Colonic mucosa (tissue), 4 donors: ENCODE measurements around the gene TJP2. TPM values are rescaled to one million over a fixed set of nuclear protein-coding genes. Genes with fewer than 3 reads are reported as not detected.

ENCODE experiments used
- DNase-seq: peaks from one replicate; pipeline ENCODE4 v3.0.0-alpha.2; 2020
- H3K27ac ChIP-seq: fragments of 200-600 bp; one replicate; pipeline ENCODE4 v1.8.0; 2021
- H3K27me3 ChIP-seq: fragments of 200-600 bp; one replicate; pipeline ENCODE4 v1.8.0; 2021
- H3K36me3 ChIP-seq: fragments of 200-600 bp; one replicate; pipeline ENCODE4 v1.8.0; 2021
- H3K4me1 ChIP-seq: fragments of 200-600 bp; one replicate; pipeline ENCODE4 v1.8.0; 2021; ENCODE audit warnings: mild to moderate bottlenecking
- H3K4me3 ChIP-seq: fragments of 200-600 bp; one replicate; pipeline ENCODE4 v1.8.0; 2021
- H3K9ac ChIP-seq, 2 donors: one replicate each; pipeline ENCODE4 v1.7.0; 2013; ENCODE audit warnings: control low read depth in 2 of 2, low read depth in 2 of 2, low read length in 2 of 2
- H3K9me3 ChIP-seq: fragments of 200-600 bp; one replicate; pipeline ENCODE4 v1.8.0; 2021
- CTCF ChIP-seq: fragments of 200-600 bp; IDR thresholded peaks from one replicate; pipeline ENCODE4 v1.8.0; 2022; ENCODE audit warnings: antibody characterized with exemption, mild to moderate bottlenecking
- intact Hi-C: fragments of 100-400 bp; cut with DNase I; formaldehyde crosslinking; loops from one replicate; pipeline ENCODE4 v1.14.1; 2022
- total RNA-seq, 2 donors: library from RNA; stranded (reverse); fragmentation: NEBNext Ultra II Directional in 1 of 2; extraction: Animal tissue kit (Norgen Biotek cat#: 25700) in 1 of 2; gene quantifications; one replicate each; pipeline ENCODE4 v1.2.1, GENCODE V29; 2021
- donor health status: healthy.
- donor health status: DM: no; HTN: no; CAD: no.
- donor health status: DM: no; HTN: no; CAD: no.

TJP2 gene
- total RNA-seq, 2 donors from 2014 or later = 133 to 174 TPM

- TF ChIP-seq CTCF = no peak
- no peaks in the 10 kb centered on the region for H3K9me3 ChIP-seq
- H3K36me3 ChIP-seq = no peaks in the 10 kb centered on the region
- H3K27ac ChIP-seq = no peak overlapping the region
- DNase-seq = no peak
- H3K9ac ChIP-seq = no peak overlapping the region
- H3K27me3 ChIP-seq = no peaks in the 10 kb centered on the region
- no peaks in the 10 kb centered on the region for H3K4me1 ChIP-seq
- intact Hi-C loops = no loop called here
- no peak overlapping the region for H3K4me3 ChIP-seq
These were observed 102.7 kb downstream of the TJP2 start for GRCh38 chr9:69276775-69277174.

- DNase-seq = no peak
- intact Hi-C loops = no loop called here
- Histone ChIP-seq H3K27me3 (no peaks in the 10 kb centered on the region), H3K9ac (no peak overlapping the region), H3K9me3 (no peaks in the 10 kb centered on the region), H3K4me1 (no peaks in the 10 kb centered on the region), H3K36me3 (no peaks in the 10 kb centered on the region), H3K4me3 (no peak overlapping the region), H3K27ac (no peak overlapping the region)
- TF ChIP-seq CTCF = no peak
These were observed 105.1 kb downstream of the TJP2 start for GRCh38 chr9:69279084-69279731.

- Histone ChIP-seq H3K27ac (no peak overlapping the region), H3K9me3 (no peaks in the 10 kb centered on the region), H3K4me1 (no peaks in the 10 kb centered on the region), H3K36me3 (no peaks in the 10 kb centered on the region), H3K4me3 (no peak overlapping the region), H3K27me3 (no peaks in the 10 kb centered on the region), H3K9ac (no peak overlapping the region)
- no peak for TF ChIP-seq CTCF
- DNase-seq = no peak
- intact Hi-C loops = no loop called here
These were observed 105.7 kb downstream of the TJP2 start for GRCh38 chr9:69279733-69280132.

GRCh38 chr9:69283003-69283402, 108.9 kb downstream of the TJP2 start:
- DNase-seq = no peak
- Histone ChIP-seq H3K9ac (no peak overlapping the region), H3K4me1 (no peaks in the 10 kb centered on the region), H3K9me3 (no peaks in the 10 kb centered on the region), H3K4me3 (no peak overlapping the region), H3K27me3 (no peaks in the 10 kb centered on the region), H3K27ac (no peak overlapping the region), H3K36me3 (no peaks in the 10 kb centered on the region)
- TF ChIP-seq CTCF = no peak
- intact Hi-C loops = no loop called here

GRCh38 chr9:69292078-69292477, 118.0 kb downstream of the TJP2 start:
- no peak overlapping the region for H3K4me3 ChIP-seq
- no peaks in the 10 kb centered on the region for H3K4me1 ChIP-seq
- intact Hi-C loops = no loop called here
- H3K36me3 ChIP-seq = no peaks in the 10 kb centered on the region
- no peak for DNase-seq
- no peak overlapping the region for H3K9ac ChIP-seq
- H3K27me3 ChIP-seq = no peaks in the 10 kb centered on the region
- no peaks in the 10 kb centered on the region for H3K9me3 ChIP-seq
- no peak overlapping the region for H3K27ac ChIP-seq
- TF ChIP-seq CTCF = no peak
